Mucosa of descending colon (tissue), 3 donors: Measurements from ENCODE around the gene SPSB4. TPM values are rescaled to one million over a fixed set of nuclear protein-coding genes. Genes with fewer than 3 reads are reported as not detected.

Experiments used
- ATAC-seq: fragments of 200-7000 bp; cut with Tn5 transposase; one replicate; pipeline ENCODE4 v1.9.1; 2020; ENCODE audit warnings: mild to moderate bottlenecking, moderate library complexity
- DNase-seq, 3 donors: peaks; one replicate each; pipeline ENCODE4 v3.0.0-alpha.2; 2020
- H3K36me3 ChIP-seq: fragments of 200-600 bp; one replicate; pipeline ENCODE4 v1.8.0; 2021; ENCODE audit warnings: low read depth, mild to moderate bottlenecking
- H3K4me1 ChIP-seq: fragments of 200-600 bp; one replicate; pipeline ENCODE4 v1.8.0; 2021; ENCODE audit warnings: low read depth, mild to moderate bottlenecking
- H3K4me3 ChIP-seq: fragments of 200-600 bp; one replicate; pipeline ENCODE4 v1.8.0; 2021; ENCODE audit warnings: mild to moderate bottlenecking
- H3K9me3 ChIP-seq: fragments of 200-600 bp; one replicate; pipeline ENCODE4 v1.8.0; 2021; ENCODE audit warnings: mild to moderate bottlenecking
- CTCF ChIP-seq: fragments of 200-600 bp; IDR thresholded peaks from one replicate; pipeline ENCODE4 v1.8.0; 2022; ENCODE audit warnings: antibody characterized with exemption, mild to moderate bottlenecking
- intact Hi-C, 2 donors: fragments of 100-400 bp; cut with DNase I in 1 of 2; cut with micrococcal nuclease in 1 of 2; formaldehyde crosslinking; loops; one replicate each; pipeline versions ENCODE4 v1.11.0 to v1.11.1; 2022; cut with DNase I, micrococcal nuclease
- total RNA-seq, 3 donors: library from RNA; stranded (reverse); fragmentation: NEBNext Ultra II Directional in 2 of 3; extraction: Animal tissue kit (Norgen Biotek cat#: 25700) in 2 of 3; gene quantifications; one replicate each; pipeline versions ENCODE4 v1.2.1 to v1.2.4, GENCODE V29; 2021 to 2023
- donor health status: DM: no; HTN: no; CAD: no; lungs with moderate emphysema.
- donor health status: DM: no; HTN: no; CAD: no.
- donor health status: DM: no; HTN: yes; CAD: no.

The SPSB4 gene
- total RNA-seq, 3 donors from 2014 or later, result 0.10 to 0.85 (median 0.17) TPM

GRCh38 chr3:141049681-141050080, 1.5 kb upstream of the SPSB4 start:
- no peaks in the 10 kb centered on the region for H3K9me3 ChIP-seq
- peaks cover 4% of the 10 kb centered on the region for H3K4me1 ChIP-seq
- intact Hi-C loops, result no loop called here
- no peak for TF ChIP-seq CTCF
- ATAC-seq, result no peak
- H3K36me3 ChIP-seq, result no peaks in the 10 kb centered on the region
- DNase-seq, result no peak
- no peak overlapping the region for H3K4me3 ChIP-seq

GRCh38 chr3:141051443-141052200, 475 bp downstream of the SPSB4 start:
- peak; percentile 21 for ATAC-seq
- H3K36me3 ChIP-seq, result no peaks in the 10 kb centered on the region
- peaks cover 4% of the 10 kb centered on the region for H3K4me1 ChIP-seq
- intact Hi-C loops, result no loop called here
- H3K4me3 ChIP-seq, result no peak overlapping the region
- no peak for DNase-seq
- TF ChIP-seq CTCF, result no peak
- no peaks in the 10 kb centered on the region for H3K9me3 ChIP-seq

- Histone ChIP-seq H3K9me3 (no peaks in the 10 kb centered on the region), H3K36me3 (no peaks in the 10 kb centered on the region), H3K4me1 (peaks cover 4% of the 10 kb centered on the region), H3K4me3 (no peak overlapping the region)
- no peak for ATAC-seq
- no peak for TF ChIP-seq CTCF
- DNase-seq, result no peak
- intact Hi-C loops, result no loop called here
Measured at GRCh38 chr3:141052201-141053069, 1.3 kb downstream of the SPSB4 start.

- Histone ChIP-seq H3K4me1 (peaks cover 4% of the 10 kb centered on the region), H3K9me3 (no peaks in the 10 kb centered on the region), H3K4me3 (no peak overlapping the region), H3K36me3 (no peaks in the 10 kb centered on the region)
- no peak for DNase-seq
- ATAC-seq, result no peak
- intact Hi-C loops, result no loop called here
- TF ChIP-seq CTCF, result no peak
Measured at GRCh38 chr3:141055136-141055535, 4.0 kb downstream of the SPSB4 start.

- TF ChIP-seq CTCF, result no peak
- no peaks in the 10 kb centered on the region for H3K9me3 ChIP-seq
- H3K4me1 ChIP-seq, result peaks cover 4% of the 10 kb centered on the region
- DNase-seq, result no peak
- ATAC-seq, result no peak
- intact Hi-C loops, result no loop called here
- no peaks in the 10 kb centered on the region for H3K36me3 ChIP-seq
- no peak overlapping the region for H3K4me3 ChIP-seq
Measured at GRCh38 chr3:141055536-141056445, 4.6 kb downstream of the SPSB4 start.
